Activated T-cell treated with anti-CD3 and anti-CD28 coated beads for 4 hours (primary cell): ENCODE data around the gene PIAS4.

ENCODE experiments used
- DNase-seq: peaks from one replicate; pipeline ENCODE4 v3.0.0-alpha.2; 2020

The PIAS4 gene

DNA sequence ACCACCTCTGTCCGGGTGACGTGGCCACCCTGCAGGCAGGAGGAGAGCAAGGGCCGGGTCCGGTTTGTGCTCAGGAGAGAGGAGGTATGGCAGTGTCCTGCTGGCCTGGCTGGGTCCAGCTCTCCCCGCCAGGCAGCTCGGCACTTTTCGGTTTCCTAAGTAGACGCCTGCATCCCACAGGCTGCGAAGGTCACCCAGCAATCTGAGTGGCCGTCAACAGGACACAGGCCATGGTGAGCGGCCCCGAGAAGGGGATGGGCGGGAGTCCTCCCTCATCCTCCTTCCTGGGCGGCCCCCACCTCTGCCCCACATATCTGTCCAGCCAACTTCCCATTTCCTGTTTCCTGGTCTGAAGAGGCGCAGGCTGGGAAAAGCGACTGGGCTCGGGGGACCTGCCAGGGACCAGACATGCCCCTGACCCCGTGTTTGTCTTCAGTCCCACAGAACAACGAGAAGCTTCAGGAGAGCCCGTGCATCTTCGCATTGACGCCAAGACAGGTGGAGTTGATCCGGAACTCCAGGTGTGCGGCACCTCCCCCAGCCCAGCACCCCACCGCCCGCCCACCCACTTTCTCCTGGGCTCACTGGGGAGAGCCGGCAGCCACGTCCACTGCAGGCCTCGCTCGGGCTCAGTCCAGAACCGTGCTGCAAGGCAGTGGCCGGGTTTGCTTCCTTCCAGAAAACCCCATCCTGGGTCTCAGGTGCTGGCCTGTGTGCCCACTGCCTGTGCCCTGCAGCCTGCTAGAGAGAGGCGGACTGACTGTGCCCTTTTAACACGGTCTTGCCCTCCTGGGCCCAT, 16.3 kb downstream of the PIAS4 start:
- DNase-seq: no peak

DNA sequence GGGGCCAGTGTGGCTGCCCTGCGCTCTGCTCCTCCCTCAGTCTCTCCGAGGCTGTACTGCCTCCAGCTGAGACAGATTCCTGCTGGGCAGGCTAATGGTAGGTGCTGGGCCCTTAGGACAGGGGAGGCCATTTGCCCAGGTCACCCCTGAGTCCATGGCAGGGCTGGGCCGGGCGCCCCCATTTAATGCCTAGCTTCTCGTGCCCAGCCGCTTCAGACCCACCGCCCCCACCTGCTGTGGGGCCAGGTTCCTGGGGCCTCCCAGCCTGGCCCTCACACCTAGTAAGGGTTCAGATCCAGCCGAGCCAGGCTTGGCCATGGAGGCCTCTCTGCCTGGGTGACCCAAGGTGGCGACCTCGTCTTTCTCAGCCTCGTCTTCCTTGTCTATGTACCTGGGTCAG, 17.8 kb downstream of the PIAS4 start:
- DNase-seq: no peak

DNA sequence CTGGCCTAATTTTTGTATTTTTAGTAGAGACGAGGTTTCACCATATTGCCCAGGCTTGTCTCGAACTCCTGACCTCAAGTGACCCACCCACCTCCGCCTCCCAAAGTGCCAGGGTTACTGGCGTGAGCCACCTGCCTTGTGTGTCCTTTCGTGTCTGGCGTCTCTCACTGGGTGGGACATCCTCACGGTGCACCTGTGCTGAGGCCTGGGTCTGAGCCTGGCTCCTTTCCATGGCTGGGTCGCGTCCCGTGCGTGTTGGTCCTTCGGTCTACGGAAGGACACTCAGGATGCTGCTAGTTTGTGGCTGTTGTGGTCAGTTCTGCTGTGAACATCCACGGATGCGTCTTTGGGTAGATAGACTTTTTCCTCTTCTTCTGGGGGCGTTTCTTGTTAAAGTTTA, 19.6 kb downstream of the PIAS4 start:
- no peak for DNase-seq

DNA sequence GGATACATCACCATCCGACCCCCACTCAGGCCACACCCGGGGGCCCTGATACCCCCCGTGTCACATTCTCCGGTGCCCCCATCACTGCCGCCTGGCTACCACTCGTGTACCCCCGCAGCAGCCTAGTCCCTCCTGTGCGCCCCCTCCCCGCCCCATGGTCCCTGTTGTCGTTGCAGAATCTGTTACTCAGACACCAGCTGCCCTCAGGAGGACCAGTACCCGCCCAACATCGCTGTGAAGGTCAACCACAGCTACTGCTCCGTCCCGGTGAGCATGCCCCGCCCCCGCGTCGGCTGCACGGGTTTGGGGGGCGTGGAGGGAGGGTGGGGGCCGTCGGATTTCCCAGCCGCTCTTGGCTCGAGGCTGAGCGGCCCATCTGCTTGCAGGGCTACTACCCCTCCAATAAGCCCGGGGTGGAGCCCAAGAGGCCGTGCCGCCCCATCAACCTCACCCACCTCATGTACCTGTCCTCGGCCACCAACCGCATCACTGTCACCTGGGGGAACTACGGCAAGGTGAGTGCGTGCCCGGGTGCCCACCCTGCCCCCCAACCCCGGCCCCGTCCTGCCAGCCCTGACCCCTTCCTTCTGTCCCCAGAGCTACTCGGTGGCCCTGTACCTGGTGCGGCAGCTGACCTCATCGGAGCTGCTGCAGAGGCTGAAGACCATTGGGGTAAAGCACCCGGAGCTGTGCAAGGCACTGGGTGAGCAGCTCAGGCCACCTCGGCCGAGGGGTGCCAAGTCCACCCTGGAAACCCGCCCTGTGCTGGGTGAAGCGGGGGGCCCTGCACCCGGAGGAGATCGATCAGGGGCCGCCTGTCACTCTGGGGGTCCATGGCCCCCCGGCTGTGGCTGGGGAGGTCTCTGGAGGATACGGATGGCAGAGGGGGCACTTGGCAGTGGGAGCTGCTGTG, 21.1 kb downstream of the PIAS4 start:
- no peak for DNase-seq

DNA sequence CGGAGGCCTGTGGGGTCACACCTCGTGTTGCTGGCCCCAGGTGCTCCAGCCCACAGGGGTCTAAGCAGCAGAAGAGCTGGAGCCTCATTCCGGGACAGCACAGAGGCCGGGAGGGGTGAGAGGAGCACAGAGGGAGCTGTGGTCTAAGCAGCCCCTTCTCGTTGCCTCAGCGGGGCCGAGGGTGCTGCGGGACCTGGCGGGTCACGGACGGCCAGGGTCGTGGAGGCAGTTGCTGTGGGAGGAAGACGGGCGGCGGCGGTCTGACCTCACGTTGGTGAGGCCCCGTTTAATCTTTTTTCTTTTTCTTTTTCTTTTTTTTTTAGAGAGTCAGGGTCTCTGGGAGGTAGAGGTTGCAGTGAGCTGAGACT, 21.7 kb downstream of the PIAS4 start:
- no peak for DNase-seq

DNA sequence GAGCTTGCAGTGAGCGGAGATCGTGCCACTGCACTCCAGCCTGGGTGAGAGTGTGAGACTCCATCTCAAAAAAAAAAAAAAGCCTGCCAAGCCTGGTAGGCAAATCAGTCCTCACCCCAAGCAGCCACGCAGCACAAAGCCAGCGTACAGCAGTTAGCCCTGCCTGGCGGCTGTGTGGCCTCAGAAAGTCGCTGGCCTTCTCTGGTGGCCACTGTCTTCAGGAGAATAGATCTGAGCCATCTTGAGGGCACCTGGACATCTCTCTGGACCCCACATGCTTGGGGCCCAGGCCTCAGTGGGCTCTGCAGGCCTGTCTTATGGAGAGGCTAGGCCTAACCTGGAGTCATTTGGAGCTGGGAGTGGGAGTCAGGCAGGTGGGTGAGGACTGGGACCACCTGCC, 23.0 kb downstream of the PIAS4 start:
- no peak for DNase-seq

DNA sequence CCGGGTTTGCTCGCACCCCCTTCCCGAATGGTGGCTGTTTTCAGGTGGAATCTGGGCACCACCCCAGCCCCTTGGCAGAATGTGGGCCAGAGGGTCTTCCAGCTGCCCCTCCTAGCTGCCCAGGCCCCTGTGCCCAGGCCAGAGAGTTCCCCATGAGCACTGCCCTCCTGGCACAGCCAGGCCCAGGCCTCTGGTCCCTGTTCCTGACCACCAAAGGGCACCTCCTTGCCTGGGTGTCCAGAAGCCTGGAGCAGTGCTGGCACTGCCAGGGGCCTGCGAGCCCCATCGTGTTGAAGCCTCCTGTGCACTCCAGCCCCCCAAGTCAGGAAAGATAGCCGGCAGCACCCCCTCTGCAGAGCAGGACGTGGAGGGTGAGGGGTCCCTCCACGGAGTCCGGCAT, 23.4 kb downstream of the PIAS4 start:
- DNase-seq: no peak

DNA sequence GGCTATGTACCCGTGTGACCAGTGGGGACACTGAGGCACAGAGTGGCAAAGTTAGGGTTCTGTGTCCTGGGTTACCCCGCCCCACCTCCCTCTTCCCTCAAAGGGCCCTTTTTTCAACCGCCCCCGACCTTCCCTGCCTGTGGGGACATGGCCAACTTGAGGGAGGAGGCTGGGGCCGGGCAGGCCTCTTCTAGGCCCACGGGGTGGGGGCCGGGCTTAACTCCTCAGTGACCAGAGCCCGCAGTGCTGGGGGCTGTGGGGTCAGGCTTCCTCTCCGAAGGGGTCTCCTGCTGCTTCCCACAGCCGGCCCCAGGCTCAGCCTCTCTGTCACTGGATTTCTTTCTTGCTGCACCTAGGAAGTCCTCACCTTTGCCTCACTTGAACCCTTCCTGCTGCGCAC, 23.9 kb downstream of the PIAS4 start:
- DNase-seq: no peak

DNA sequence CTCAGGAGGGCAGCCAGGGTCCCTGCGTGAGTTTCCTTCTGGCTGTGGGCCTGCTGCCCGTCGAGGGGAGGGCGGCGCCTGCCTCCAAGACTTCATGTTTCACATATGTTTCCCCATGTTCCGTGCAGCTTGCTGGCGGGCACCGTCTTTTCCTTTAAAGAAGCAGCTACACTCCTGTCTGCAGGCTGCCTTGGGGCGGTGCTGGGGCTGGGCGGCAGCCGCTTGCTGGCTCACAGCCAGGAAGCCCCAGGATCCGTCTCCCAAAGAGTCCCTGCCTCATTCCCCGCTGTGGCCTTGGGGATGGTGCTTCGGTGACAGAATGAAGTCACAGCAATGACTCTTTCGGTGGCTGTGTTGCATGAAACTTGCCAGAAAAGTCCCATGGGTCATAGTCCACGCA, 24.9 kb downstream of the PIAS4 start:
- DNase-seq: no peak

DNA sequence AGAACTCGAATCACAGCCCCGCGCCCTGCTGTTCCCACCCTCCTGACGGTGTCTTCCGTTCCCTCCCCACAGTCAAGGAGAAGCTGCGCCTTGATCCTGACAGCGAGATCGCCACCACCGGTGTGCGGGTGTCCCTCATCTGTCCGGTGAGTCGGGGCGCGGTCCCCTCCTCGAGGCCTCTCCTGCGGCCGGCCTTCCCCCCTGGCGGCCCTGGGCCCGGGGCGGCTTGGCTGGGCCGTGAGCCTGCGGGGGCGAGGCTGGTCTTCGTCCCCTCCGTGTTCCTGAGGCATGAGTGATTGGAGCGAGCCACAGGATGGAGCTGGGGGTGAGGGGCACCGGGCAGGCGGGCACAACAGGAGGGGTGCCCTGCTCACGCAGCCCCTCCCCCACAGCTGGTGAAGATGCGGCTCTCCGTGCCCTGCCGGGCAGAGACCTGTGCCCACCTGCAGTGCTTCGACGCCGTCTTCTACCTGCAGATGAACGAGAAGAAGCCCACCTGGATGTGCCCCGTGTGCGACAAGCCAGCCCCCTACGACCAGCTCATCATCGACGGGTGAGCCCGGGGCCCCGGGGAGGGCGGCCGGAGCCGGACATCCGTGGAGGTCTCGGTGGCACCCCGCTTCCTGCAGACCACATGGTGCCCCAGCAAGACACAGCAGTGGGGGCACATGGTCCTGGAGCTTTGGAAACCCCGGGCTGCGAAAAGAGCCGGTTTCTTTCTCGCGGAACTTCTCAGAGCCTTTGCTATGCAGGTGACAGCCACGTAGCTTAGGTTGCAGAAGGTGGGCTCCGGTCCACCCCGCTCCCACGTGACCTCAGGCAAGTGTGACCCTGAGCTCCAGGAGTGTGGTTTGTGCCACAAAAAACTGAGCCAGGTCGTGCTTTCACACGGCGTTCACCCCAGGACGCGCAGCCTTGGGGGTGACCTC, 25.8 kb downstream of the PIAS4 start:
- DNase-seq: no peak

DNA sequence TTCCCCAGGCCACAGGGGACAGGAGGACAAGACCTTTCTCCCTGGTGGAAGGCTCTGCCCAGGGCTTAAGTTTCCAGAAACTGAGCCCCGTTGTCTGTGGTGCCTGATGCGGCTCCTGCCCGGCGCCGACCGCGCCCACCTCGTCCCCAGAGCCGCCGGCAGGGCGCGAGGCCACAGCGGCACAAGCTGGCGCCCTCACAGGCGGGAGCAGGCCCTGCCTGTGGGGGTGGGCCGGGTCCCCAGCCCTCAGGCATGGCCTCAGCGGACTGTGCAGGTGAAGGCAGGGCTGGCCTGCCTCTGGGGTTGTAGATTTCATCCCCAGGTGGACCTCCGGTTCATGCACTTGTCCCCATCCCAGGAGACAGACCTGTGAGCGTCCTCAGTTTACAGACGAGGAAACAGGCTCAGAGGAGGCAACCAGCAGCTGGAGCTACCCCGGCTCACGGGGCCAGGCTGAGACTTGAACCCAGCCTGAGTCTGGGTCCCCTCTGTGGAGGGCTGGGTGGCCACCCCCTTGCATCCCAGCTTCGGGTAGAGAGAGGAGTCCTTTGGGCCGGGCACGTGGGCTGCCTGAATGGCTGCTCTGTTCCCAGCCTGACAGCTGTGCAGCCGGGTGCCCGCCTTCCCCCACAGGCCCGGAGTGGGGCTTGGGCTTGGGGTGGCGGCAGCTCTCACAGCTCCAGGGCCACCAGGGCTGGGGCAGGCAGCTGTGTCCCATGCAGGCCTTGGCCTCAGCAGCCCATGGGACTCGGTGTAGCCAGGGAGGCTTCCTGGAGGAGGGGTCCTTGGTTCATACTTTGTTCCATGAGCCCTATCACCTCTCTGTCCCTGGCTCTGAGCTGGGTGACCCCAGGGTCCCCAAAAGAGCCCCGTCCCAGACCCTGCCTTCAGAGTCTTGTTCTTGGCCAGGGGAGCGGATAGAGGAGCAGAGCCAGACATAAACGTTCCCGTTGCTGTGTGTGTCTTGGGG, 26.8 kb downstream of the PIAS4 start:
- no peak for DNase-seq

DNA sequence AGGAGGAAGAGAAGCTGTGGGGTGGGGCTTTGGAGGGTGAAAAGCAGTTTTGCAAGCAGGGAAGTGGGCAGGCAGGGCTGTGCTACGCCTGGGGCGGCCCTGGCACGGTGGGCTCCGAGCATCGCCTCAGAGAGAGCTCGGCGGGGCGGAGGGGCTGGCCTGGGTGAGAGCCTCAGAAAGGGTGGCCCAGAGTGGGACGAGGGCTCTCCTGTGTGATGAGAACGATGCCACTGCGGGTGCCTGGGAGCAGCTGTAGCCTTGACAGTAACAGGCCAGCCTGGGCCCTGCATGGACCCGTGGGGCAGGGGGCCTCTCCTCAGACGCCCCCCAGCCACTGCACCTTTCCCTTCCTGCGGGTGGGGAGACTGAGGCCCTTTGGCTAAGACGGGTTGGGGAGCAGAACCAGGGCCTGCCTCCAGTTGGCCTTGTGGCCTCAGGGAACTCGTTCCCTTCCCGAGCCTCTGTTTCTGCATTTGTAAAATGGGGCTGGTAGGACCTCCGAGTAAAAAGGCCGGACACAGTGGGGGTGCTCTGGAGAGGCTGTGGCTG, 27.6 kb downstream of the PIAS4 start:
- no peak for DNase-seq

DNA sequence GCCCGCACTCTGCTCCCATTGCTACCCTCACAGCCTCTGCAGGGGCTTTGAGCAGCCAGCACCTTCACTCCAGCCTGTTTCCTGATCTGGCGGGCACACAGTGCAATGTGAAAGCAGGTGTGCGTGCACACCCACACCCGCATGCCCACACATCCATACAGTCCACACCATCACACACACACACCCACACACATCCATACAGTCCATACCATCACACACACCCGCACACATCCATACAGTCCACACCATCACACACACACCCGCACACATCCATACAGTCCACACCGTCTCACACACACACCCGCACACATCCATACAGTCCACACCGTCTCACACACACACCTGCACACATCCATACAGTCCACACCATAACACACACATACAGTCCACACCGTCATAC, 28.0 kb downstream of the PIAS4 start:
- no peak for DNase-seq

DNA sequence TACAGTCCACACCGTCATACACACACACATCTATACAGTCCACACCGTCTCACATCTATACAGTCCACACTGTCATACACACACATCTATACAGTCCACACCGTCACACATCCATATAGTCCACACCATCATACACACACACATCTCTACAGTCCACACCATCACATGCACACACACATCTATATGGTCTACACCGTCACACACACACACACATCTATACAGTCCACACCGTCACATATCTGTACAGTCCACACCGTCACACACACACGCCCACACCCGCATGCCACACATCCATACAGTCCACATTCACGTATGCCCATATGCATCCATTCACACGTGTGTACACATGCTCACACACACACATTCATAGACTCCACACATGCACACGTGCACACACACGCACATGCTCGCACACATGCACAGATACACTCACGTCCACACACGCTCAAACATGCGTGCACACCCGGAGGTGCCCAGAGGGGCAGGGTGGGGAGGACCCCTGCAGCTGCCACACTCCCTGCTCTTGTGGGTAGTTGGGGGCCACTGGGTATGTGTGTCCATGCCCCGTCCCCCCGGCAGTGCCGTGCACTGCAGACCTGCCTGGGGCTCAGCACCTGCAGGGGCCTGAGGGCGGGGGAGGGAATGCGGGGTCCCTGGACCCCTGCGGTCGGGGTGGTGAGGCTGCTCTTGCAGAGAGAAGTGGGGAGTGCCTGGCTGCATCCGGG, 29.2 kb downstream of the PIAS4 start:
- no peak for DNase-seq

DNA sequence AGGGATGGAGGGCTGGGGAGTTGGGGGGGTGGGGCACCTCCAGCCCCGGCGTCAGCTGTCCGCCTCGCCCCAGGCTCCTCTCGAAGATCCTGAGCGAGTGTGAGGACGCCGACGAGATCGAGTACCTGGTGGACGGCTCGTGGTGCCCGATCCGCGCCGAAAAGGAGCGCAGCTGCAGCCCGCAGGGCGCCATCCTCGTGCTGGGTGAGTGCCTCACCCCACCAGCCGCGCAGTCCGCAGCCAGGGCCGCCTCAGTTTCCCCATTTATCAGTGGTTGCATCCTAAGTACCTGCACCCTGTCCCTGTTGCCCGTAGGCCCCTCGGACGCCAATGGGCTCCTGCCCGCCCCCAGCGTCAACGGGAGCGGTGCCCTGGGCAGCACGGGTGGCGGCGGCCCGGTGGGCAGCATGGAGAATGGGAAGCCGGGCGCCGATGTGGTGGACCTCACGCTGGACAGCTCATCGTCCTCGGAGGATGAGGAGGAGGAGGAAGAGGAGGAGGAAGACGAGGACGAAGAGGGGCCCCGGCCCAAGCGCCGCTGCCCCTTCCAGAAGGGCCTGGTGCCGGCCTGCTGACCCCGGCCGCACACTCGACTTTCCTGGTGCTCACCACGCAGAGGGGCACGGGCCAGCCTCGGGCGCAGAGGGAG, 29.9 kb downstream of the PIAS4 start:
- DNase-seq: no peak

DNA sequence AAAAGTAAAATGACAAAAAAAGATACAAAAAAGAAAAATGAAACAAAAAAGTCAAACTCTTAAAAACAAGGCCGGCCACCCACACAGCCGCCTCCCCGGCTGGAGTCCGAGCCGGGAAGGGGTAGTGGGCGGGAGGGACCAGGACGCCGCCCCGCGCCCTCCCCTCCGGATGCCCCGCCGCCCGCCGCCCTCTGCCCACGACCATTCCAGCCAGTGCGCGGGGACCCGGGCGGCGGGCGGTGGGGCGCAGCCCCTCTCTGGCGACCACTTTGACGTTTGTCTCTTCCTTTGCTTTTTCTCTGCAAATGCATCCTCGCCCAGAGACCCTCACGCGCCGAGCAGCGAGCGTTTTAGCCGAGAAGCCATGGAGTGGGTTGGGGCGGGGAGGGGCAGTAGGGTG, 30.5 kb downstream of the PIAS4 start:
- DNase-seq: no peak

DNA sequence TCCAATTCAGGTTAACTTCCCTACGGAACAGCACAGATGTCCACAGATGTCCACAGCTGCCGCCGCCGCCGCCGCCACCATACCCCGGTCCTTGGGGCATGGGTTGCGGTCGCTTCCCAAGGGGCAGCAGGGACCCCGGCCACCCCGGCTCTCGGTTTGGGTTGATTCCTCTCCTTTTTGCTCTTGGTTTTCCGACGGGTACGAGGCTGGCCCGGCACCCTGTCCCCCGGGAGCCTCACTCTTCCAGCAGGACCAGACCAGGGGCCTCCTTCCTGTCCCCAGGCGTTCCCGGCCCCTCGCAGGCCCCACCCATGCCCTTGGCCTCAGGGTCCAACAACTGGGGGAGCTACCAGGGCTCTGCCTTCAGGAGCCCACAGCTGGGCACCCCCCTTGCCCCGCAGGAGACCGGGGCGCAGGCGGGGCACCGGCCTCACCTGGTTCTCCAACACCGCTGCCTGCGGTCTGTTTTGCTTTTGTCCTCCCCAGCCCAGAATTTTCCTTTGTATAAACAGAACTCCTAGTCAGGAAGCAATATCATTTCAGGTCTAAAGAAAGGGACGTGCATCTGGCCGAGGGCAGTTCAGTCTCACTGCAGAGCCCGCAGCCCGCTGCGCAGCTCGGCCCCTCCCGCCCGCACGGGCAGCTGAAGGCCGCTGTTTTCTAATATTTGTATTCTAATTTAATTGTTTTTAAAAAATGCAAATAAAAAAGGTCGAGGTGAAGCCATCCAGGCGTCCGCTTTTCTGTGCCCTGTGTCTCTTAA, 31.3 kb downstream of the PIAS4 start:
- no peak for DNase-seq

DNA sequence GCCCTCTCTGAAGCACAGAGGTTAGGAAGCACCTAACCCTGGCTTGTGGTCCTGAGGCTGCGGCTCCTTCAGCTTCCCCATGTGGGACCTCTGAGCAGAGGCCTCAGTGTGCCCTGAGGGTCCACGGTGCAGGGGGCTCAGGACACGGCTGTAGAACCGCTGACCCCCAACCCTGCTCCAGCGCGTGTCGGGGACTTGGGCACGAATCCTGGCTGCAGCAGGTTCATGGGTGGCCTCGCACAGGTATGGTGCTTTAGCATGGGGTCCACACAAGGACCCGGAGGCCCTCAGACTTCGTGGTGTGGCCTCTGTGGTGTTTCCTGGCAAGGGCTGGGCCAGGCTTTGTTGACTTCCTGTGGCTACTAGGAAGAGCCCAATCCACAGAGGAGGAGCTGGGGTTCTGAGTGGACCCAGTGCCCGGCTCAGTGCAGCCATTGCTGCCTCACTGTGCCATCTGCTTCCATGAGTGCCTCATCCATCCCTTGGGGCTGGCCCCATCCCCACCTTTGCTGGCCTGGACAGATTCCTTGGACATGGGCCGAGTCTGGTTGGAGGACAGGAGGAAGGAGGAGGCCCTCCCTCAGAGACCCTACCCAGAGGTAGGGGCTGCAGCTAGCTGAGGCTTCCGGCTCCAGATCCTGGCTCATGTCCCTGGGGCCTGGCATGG, 34.7 kb downstream of the PIAS4 start:
- no peak for DNase-seq

DNA sequence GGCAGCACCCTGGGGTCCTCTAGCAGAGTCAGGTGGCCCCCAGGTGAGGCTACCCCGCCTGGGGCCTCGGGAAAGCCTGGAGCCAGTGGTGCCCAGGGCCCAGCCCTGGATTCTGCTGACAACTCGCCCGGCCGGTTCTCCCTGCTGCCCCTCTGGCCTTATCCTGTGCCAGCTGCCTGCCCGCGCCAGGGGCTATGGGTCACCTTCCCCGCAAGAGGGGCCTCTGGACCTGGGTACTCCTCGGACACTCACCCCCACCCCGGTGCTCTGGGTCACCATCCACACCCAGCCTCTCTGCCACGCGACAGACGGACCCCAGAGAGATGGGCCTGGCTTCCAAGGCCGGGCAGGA, 35.2 kb downstream of the PIAS4 start:
- DNase-seq: no peak
